Measurements from ENCODE around the gene PTPRJ.
"Not testable (repeated sequence)": the region's sequence is repeated elsewhere in the genome, so short reads cannot be mapped to it uniquely, and the experiment has no call there.

Gene PTPRJ

DNA sequence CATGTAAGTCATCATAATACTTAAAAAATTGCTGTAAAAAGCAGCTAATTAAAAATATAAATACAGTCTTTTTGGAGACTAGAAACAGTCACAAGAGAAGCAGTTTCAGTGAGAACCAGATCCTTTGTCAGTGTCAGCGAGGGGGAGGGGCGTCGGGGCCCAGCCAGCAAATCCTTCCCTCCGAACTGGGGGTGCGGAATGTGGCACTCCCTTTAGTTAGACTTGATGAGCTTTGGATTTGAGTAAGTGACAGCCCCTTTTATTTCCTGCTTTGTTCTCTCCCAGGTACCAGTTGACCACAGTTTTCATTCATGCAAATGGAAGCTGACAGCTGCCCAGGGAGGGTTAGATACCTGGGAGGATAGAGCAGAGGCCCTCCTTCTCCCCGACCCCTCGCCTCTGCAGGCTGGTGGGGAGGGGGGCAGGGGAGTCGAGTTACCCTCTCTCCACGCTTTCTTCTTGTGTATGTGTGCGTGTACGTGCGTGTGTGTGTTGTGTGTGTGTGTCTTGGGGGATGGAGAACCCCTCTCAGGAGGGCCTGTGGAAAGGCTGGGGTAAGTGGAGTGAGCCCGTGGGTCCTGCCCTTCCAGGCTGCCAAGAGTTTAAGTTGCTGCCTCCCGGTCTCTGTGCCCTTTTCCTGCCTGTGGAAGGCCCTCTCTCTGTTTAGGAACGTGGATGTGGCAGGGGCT, 38.3 kb downstream of the PTPRJ start:
- no peak for DNase-seq (ENCODE audit: low spot score)

DNA sequence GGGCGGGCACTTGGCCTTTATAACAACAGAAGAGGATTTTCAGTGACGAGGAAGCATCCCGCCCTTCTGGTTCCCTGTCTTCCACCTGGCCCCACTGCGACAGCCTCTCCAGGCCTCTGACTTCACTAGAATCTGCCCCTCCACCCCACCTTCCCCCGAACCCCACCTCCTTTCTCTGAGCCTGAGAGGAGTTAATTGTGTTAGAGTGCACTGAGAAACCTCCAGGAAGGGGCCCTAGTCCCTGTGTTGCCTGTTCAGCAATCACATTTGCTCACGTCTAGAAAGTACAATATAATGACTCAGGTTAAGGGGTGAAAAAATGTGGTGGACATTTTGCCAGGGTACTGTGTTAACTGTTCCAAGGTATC, 38.8 kb downstream of the PTPRJ start:
- no peak for DNase-seq (ENCODE audit: low spot score)

DNA sequence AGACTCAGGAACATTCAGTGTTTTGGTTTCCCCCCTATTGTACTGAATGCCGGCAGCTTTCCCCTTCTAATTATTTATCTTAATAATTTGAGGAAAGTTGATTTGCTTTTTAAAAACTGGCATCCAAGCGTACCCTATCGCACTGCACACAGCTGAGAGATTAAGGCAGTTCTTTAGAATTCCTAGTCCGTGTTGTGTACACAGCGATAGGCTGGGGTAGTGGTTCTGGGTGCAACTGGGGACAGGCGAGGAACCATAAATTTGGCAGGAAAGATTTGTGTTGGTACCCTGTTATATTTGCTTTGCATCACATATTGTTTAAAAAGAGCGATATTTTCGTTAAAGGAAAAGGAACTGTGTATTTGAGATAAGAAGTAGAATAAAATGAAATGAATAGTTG, 39.2 kb downstream of the PTPRJ start:
- no peak for DNase-seq (ENCODE audit: low spot score)

DNA sequence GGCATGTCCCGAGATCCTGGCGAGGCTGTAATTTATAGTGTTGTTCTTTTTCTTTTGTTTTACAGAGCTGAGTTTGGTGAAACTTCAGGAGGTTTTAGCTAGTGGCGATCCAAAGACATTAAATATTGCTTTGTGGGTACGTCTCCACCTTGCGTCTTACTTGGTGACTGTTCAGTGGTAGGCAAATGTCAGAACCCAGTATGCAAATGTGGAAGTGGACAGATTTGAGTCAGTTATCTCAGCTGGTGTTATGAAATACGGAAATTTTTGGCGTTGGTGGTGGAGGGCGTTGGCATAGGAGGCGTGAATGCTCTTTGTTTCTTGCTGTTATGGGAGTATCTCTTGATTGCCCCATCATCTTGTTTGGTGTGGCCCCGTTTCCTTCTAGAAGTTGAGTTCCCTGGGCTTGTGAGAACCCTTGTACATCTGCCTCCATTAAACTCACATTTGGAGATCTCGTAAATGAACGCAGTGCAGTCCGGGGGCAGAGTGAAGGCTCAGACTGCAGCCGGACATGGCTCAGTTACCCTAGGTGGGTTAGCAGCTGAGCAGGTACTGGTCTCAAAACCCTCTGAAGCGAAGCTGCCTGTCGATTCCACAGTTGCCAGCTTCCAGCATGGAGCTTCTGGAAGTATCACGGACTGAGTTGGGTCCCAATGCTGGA, 39.9 kb downstream of the PTPRJ start:
- peak; percentile 45 for DNase-seq (ENCODE audit: low spot score)

DNA sequence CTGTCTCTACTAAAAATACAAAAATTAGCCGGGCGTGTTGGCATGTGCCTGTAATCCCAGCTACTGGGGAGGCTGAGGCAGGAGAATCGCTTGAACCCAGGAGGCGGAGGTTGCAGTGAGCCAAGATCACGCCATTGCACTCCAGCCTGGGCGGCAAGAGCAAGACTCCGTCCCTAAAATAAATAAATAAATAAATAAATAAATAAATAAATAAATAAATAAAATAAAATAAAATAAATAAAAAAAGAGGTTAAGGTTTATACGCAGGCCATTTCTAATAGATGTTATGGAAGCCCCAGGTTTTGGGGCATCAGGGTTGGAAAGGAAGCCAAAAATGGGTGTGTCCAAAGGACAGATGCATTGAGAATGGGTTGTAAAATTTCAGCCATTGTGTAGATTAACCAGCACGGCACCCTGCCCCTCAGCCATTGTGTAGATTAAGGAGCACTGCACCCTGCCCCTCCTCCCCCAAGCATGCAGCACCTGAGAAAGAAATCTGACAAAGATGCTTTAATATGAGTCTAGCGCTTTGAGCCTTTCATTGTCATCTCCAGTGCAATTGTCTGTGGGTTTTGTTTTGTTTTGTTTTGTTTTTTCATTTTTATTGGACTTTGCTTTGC, 41.0 kb downstream of the PTPRJ start:
- not testable (repeated sequence) for DNase-seq (ENCODE audit: low spot score)

DNA sequence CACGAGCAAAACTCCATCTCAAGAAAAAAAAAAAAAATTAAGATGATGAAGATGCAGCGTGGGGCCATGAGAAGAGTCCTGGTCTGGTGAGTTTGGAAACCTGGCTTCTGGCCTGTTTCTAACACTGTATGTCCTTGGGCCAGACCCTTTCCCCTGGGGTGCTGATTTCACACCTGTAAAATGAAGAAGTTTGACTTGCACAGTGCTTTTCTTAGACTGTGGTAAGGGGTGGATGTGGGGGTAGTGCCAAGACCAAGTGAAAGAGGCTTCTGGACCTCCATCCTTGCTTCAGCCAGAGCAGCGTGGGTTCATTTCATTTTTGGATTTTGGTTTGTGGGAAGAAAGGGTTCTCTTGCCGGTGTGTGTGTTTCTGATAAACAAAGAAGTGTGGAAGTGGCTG, 42.1 kb downstream of the PTPRJ start:
- DNase-seq (ENCODE audit: low spot score): no peak

DNA sequence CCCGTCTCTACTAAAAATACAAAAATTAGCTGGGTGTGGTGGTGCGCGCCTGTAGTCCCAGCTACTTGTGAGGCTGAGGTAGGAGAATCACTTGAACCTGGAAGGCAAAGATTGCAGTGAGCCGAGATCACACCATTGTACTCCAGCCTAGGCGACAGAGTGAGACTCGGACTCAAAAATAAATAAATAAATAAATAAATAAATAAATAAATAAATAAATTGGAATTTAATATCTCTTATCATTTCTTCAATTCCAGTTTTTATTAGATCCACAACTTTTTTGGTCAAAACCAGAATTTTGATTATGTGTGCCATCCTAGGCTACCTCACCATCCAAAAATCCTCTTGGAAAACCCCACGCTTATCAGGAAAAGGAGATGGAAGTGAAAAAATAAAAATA, 43.2 kb downstream of the PTPRJ start:
- DNase-seq (ENCODE audit: low spot score): not testable (repeated sequence)

DNA sequence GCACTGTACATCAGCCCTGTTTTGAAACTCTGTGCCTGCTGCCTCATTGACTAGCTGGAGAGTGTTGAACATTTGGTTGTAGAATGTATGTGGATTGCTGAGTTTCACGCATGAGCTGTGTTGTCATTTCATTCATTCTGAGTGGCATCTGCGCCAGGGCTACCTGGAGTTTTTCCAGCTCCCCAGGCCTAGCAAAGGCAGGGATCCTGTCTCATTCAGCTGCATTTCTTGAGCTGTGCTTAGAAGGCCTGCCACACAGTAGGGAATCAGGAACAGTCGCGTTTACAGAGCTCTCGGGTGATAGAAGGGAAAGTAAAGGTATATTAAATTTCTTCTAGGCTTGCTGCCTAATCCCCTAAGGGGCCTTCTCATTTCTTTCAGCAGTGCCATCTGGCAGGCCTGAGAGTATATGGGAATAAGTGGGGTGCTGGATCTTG, 44.3 kb downstream of the PTPRJ start:
- no peak for DNase-seq (ENCODE audit: low spot score)

DNA sequence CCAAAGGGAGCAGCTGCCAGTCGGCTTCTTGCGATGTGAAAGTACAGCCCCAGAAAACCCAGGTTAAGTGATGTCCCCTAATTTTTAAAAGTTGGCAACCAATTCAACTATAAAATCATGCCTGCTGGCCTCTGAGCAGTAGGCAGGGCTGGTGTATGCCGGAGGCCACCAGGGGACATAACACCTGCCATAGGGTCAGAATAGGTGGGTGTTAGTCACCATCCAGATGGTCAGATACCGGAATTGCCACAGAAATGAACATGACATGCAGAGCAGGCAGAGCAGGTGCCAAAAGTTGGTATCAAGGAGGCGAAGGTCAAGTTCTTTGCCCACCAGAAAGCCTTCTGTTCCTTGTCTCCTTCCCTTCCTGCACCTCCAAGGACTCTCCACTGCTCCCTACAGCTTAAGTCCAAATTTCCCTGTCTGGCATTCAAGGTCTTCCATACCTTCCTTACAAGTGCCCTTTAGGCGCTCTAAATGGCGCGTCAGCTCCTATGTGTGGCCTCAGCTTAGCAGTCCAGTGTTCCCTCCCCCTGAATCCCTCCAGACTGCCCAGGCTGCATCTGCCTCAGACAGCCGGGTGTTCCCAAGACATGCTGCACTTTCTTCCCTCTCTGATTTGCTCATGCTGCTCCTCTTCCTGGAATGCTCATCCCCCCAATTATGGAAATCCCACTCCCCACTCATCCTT, 45.1 kb downstream of the PTPRJ start:
- DNase-seq (ENCODE audit: low spot score): no peak

DNA sequence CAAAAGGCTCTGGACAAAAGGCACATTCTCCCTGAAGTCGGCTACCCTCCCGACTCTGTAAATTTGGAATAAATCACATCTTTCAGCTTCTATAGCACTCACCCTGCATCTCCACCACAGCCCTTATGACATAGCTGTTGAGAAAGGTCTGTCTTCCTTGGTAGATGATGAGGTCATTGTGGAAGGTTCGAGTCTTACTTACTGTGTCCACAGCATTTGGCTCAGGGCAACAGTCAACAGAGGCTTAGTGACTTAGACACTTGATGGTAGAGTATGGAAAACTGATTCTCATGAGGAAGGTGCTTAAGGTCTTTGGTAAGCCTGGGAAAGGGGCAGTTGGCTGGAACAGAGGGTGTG, 45.6 kb downstream of the PTPRJ start:
- no peak for DNase-seq (ENCODE audit: low spot score)

DNA sequence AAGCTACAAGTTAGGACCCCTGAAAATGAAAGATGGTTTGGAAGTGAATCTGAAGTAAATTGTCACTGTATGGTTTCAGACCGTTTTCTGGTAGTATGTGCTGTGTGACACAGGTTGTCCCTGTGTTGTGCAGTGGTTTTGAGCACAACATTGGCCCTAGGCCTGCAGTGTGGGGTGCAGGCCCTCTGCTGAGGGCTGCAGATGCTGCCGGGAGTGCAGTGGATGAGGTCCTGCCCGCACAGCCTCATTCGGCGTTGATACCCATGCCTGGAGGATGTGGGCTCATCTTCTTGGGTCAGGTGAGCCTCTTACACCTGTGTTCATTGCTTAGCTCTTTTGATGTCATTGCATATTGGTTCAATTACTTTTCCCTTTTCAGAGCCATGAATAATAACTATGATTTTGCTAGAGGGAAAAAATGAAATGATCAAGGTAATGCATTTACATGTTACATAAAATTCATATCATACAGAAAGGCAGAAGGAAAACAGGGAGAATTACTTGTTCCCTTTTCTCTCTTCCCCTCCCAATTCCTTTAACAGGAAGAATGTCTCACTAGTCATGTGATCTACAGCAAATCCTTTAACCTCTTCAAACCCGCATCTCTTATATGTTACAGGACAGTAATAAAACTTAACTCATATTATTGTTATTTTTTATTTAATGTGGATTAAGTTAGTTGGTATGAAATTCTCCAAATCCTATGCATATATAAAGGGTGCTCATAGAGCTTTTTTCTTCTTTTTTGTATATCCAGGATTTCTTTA, 48.7 kb downstream of the PTPRJ start:
- DNase-seq (ENCODE audit: low spot score): no peak

DNA sequence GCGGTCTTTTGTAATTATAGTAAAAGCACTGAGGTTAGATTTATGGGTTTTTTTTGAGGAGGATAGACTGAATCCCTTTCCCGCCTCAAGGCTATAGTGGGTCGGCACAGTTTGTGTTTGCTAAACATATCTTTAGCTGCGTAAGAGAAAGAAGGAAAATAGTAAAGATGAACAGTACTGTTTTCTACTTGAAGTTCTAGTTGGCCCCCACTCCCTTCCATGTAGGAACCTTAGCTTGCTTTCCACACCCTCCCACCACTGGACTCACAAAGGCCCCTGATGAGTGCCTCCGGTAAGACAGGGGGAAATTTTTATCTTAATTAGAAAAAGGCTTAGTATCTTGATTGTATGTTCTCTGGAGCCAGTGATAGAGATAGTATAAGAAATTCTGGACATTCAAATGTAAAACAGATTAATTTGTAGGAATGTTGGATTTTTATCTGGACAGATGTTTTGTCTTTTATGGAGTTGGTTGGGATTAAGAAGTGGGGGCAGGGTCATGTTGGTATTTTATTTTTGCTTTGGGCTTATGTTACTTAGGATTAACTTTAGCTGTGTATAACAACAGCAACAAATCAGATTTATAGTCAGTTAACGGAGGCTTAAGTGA, 49.4 kb downstream of the PTPRJ start:
- DNase-seq (ENCODE audit: low spot score): no peak

DNA sequence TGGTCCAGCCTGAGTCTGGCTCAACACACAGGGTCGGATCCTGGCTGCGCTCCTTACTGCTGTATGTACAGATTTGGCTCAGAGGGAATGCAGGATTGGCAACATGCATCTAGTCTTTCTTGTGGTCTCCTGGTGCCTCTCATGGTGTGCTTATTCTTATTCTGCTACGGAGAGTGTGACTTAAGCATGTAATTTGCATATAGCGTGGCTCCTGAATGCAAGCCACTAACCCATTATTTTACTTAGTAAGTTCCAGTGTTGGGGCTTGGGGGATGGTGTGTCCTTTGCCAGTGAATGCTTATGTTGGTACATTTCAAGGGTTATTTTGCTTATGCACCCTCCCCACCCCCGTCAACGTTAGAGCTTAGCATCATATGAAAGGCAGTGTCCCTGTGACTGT, 51.2 kb downstream of the PTPRJ start:
- DNase-seq (ENCODE audit: low spot score): no peak

DNA sequence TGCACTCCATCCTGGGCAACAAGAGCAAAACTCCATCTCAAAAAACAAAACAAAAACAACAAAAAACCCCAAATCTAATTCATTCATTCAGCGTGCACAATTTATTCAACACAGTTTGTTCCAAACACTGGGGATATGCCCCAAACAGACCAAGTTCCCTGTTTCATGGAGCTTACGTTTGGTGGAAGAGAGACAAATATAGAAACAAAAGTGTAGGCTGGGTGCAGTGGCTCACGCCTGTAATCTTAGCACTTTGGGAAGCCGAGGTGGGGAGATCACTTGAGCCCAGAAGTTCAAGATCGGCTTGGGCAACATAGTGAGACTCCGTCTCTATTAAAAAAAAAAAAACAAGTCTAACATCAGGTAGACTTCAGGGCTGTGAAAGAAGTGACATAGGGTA, 52.4 kb downstream of the PTPRJ start:
- DNase-seq (ENCODE audit: low spot score): no peak

DNA sequence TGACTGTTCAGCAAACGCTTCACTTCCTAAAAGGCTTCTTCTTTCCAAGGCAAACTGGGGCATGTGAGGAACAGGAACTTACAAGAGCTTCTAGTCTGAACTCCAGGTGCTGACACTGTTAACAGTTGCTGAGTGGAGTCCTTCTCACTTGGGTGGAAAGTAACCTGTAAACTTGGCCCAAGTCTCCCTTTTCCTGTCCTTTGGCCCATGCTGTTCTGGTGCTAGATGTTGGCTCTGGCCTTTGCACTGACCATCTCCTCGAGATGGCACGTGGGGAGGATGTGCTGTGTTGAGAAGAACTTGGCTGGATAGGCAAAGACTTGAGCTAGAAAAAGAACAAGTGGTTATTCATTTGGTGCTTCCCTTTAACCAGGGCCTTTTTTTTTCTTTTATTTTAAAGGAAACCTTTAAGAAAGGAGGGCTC, 53.6 kb downstream of the PTPRJ start:
- DNase-seq (ENCODE audit: low spot score): no peak

DNA sequence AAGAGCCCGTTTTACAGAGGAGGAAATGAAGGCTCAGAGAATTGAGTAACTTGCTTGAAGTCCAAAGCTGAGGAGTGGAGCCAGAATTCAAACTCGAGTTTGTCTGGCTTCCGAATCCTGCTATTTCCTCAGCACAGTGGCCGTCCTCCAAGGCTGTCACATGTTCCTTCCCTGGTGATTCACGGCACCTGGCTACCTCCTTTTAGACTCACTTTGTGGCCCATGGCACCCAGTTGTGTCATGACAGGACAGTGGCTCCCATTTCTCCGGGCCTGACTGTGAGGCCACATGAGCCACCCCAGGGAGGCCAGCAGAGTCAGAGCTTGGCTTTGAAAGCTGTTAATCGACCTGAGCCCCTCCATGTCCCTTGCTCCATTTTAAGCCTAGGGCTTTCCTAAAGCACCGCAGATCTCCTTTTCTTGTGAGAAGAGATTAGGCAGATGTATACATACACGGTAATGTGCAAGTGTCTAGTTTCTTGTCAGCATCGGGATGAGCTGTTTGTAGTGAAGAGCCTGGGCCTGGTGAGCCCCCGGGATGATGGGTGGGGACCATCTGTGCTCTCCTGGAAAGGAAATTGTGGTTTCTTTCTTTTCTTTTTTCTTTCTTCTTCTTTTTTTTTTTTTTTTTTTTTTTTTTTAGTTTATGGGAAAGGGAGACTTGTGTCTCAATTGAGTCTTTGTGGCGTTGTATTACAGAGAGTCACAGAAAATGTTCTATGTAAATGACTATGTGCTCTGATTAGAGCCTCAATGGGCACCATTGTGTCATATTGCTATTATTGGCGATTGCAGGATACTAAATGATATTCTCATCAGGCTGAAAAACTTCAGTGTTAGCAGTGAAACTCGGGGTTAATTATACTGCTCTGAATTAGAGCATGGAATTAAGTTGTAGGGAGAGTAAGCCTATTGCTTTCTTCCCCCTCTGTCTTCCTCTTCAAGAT, 54.8 kb downstream of the PTPRJ start:
- DNase-seq (ENCODE audit: low spot score): no peak

DNA sequence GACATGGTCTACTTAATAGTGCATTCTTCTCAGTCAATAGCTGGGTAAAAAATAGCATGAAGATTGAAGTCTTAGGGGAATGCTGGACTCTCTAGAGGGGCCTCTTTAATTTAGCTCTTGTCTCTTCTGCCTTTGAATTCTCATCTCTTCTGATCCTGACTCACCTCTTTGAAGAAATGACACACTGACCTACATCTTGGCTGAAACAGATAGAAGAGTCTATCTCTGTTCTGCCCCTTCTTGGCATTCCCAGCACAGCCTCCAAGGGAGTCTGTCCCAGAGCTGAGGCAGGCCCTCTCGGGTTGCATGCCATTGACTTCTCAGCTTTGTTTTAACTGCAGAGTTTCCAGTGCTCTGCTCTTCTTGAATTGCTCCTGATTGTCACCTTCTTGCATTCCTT, 55.7 kb downstream of the PTPRJ start:
- DNase-seq (ENCODE audit: low spot score): no peak

DNA sequence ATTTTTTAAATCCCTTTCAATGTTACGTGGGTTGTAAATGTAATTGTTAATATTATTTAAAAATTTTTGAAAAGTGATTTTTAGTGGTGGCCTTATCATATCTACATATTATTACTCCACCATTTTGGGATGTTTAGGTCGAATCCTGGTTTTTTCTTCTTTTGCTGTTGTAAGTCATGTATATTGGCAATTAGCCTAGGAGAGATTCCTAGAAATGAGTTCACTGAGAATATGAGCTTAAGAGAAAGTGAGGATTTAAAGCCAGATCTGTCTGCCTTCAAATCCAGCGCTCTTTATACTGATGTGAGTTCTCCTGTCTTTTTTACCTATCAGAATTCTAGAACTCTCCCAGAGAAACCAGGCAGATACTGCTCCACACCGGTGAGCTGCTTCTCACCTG, 56.1 kb downstream of the PTPRJ start:
- no peak for DNase-seq (ENCODE audit: low spot score)

DNA sequence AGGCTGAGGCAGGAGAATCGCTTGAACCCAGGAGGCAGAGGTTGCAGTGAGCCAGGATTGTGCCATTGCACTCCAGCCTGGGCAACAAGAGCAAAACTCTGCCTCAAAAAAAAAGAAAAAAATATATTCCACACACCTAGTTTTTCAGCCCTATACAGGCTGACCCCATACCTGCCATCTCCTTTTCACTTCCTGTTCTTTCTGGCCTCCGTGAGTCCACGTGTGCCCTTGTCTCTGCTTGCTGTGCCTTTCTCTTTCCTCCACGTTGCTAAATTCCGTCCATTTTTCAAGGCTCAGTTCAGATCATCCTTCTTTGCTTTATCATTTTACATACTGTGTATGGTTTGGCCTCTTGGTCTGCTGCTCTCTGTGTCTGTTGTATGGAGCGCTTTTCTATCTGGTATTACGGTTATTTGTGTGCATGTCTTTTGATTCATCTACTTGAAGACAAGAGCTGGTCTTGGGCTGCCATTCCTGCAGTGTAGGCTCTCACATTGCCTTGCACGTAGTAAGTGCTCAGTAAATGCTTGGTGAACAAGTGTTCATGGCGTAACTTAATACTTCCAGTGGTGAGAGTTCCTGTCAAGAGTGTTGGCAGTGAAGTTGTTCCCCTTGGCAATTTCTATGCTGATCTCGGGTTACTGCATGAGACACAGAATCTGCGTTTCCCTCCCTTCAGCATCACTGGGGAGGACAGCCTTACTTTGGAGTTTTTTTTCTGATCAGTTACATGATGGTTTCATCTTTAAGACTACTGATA, 57.5 kb downstream of the PTPRJ start:
- DNase-seq (ENCODE audit: low spot score): no peak

All from hematopoietic multipotent progenitor cell treated with erythropoietin and hydrocortisone succinate and interleukin-3 and kit ligand, for 15 days (in vitro differentiated cells).